SK-N-SH treated with all-trans-retinoic acid at 6 μM for 48 hours (cell line): ENCODE measurements around the gene ITPKB.

Source experiments
- ARNTL ChIP-seq: fragments of 450-650 bp; formaldehyde crosslinking; IDR thresholded peaks from 2 replicates; pipeline ENCODE4 v1.5.0; 2020; ENCODE audit warnings: low read depth, mild to moderate bottlenecking, moderate library complexity, borderline replicate concordance
- ISL1 ChIP-seq: fragments of 250-450 bp; sonication (Bioruptor Pico); IDR thresholded peaks from 2 replicates; pipeline ENCODE4 v2.1.2; 2022; ENCODE audit warnings: mild to moderate bottlenecking, moderate library complexity
- OSR1 ChIP-seq: fragments of 250-450 bp; sonication (Bioruptor Pico); IDR thresholded peaks from 2 replicates; pipeline ENCODE4 v1.8.0; 2022; ENCODE audit warnings: moderate library complexity, mild to moderate bottlenecking, inconsistent platforms
- POU6F1 ChIP-seq: fragments of 250-450 bp; sonication (Bioruptor Pico); IDR thresholded peaks from 2 replicates; pipeline ENCODE4 v1.8.0; 2021; ENCODE audit warnings: low read depth, mild to moderate bottlenecking, moderate library complexity, borderline replicate concordance
- TCF4 ChIP-seq: fragments of 250-450 bp; sonication (Bioruptor Pico); IDR thresholded peaks from 2 replicates; pipeline ENCODE4 v1.8.0; 2021; ENCODE audit warnings: mild to moderate bottlenecking, moderate library complexity, borderline replicate concordance
- TOX ChIP-seq: fragments of 250-450 bp; sonication (Bioruptor Pico); IDR thresholded peaks from 2 replicates; pipeline ENCODE4 v1.8.0; 2021; ENCODE audit warnings: mild to moderate bottlenecking, moderate library complexity, borderline replicate concordance
- ZFP3 ChIP-seq: fragments of 250-450 bp; sonication (Bioruptor Pico); IDR thresholded peaks from 2 replicates; pipeline ENCODE4 v1.5.0; 2020; ENCODE audit warnings: mild to moderate bottlenecking, moderate library complexity
- ZNF565 ChIP-seq: fragments of 450-650 bp; formaldehyde crosslinking; conservative IDR thresholded peaks from 2 replicates; pipeline ENCODE4 v1.5.0; 2020; ENCODE audit warnings: low read depth, mild to moderate bottlenecking, moderate library complexity
- ZNF70 ChIP-seq: fragments of 450-650 bp; formaldehyde crosslinking; IDR thresholded peaks from 2 replicates; pipeline ENCODE4 v1.5.0; 2020; ENCODE audit warnings: mild to moderate bottlenecking, moderate library complexity
- TF ChIP-seq, protein P1 (sequence below): fragments of 250-450 bp; sonication (Bioruptor Pico); IDR thresholded peaks from 2 replicates; pipeline ENCODE4 v1.8.0; 2020; ENCODE audit warnings: mild to moderate bottlenecking, moderate library complexity, borderline replicate concordance

DNA sequence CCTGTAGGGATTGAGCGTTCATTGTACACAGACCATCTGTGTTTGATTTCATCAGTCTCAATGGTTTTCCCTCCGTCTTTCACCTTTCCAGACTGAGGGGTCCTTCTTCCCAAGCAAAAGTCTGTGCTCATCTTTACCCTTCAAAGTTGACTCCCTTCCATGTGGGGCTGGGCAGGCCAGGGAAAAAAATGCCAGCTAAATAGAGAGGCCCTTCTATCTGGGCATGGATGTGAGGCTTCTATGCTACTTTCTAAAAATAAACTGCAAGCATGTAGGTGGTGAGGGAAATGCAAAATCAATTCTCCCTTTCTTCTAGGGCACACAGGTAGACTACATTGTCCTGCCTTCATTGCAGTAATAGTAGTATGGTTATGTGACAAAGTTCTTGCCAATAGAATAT, 46.7 kb upstream of the ITPKB start:
- TF ChIP-seq, protein P1, sequence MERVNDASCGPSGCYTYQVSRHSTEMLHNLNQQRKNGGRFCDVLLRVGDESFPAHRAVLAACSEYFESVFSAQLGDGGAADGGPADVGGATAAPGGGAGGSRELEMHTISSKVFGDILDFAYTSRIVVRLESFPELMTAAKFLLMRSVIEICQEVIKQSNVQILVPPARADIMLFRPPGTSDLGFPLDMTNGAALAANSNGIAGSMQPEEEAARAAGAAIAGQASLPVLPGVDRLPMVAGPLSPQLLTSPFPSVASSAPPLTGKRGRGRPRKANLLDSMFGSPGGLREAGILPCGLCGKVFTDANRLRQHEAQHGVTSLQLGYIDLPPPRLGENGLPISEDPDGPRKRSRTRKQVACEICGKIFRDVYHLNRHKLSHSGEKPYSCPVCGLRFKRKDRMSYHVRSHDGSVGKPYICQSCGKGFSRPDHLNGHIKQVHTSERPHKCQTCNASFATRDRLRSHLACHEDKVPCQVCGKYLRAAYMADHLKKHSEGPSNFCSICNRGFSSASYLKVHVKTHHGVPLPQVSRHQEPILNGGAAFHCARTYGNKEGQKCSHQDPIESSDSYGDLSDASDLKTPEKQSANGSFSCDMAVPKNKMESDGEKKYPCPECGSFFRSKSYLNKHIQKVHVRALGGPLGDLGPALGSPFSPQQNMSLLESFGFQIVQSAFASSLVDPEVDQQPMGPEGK (CRISPR knock-in tag) = no peak
- TF ChIP-seq ZNF565 (CRISPR knock-in tag) = no peak
- TF ChIP-seq OSR1 (CRISPR knock-in tag) = no peak
- no peak for TF ChIP-seq ARNTL (CRISPR knock-in tag)
- no peak for TF ChIP-seq TOX (CRISPR knock-in tag)
- no peak for TF ChIP-seq ZNF70 (CRISPR knock-in tag)
- TF ChIP-seq ZFP3 (CRISPR knock-in tag) = no peak
- TF ChIP-seq TCF4 = no peak
- no peak for TF ChIP-seq ISL1 (CRISPR knock-in tag)
- TF ChIP-seq POU6F1 = no peak
